Lower leg skin (tissue), 3 donors: ENCODE measurements around the gene JAGN1.

Source experiments
- POLR2A ChIP-seq, 2 donors: fragments of 450-650 bp; IDR thresholded peaks; one replicate each; pipeline ENCODE4 v1.6.1; 2016 to 2017; ENCODE audit warnings: antibody characterized with exemption in 2 of 2, mild to moderate bottlenecking in 1 of 2, moderate library complexity in 1 of 2
- TF ChIP-seq, protein P1 (sequence below), 3 donors: fragments of 450-650 bp; IDR thresholded peaks; one replicate each; pipeline ENCODE4 v1.5.1; 2016; ENCODE audit warnings: antibody characterized with exemption in 3 of 3, mild to moderate bottlenecking in 3 of 3, moderate library complexity in 2 of 3

DNA sequence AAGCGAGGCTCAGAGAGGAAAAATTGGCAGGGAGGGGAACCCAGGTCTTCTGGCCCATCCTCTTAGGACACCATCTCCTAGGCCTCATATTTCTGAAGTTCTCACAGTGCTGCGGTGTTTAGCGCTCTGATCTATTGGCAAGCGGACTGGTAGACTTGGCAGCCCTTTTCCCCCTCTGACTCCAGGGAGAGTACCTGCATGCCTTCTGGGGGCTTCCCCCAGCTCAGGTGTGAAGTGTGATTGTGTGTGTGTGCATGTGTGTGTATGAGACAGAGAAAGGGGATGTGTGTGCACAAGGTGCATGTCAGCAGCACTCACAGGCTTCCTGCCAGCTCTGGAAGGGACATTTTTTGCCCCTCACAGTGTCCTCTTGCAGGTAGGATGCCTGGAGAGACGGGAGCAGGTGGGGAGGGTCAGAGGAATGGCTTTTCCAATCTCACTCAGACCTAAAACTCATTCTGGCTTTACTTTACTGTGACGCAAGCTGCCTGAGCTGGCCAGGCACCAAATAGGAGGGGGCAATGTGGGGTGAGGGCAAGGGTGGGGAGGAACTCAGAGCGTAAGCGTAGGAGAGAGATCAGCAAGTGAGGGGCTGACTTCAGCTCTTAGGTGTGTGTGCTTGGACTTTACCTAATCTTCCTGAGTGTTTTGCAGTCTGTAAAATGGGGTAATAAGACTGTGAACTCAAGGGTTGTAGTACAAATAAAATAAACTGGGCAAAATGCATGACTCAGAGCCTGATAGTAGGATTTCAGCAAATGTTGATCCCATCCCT lies 8.2 kb downstream of the JAGN1 start:
- TF ChIP-seq, protein P1, sequence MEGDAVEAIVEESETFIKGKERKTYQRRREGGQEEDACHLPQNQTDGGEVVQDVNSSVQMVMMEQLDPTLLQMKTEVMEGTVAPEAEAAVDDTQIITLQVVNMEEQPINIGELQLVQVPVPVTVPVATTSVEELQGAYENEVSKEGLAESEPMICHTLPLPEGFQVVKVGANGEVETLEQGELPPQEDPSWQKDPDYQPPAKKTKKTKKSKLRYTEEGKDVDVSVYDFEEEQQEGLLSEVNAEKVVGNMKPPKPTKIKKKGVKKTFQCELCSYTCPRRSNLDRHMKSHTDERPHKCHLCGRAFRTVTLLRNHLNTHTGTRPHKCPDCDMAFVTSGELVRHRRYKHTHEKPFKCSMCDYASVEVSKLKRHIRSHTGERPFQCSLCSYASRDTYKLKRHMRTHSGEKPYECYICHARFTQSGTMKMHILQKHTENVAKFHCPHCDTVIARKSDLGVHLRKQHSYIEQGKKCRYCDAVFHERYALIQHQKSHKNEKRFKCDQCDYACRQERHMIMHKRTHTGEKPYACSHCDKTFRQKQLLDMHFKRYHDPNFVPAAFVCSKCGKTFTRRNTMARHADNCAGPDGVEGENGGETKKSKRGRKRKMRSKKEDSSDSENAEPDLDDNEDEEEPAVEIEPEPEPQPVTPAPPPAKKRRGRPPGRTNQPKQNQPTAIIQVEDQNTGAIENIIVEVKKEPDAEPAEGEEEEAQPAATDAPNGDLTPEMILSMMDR (IDR thresholded peaks at IDR 0.05): no peak
- no peak for TF ChIP-seq POLR2A (IDR thresholded peaks at IDR 0.05)
